HT1080 (cell line): Measurements from ENCODE around the gene MPI. TPM values are rescaled to one million over a fixed set of nuclear protein-coding genes. Genes with fewer than 3 reads are reported as not detected.
"Not testable (repeated sequence)": the region's sequence is repeated elsewhere in the genome, so short reads cannot be mapped to it uniquely, and the experiment has no call there.

Source experiments
- DNase-seq: peaks from one replicate; pipeline ENCODE4 v3.0.0-alpha.2; 2015; ENCODE audit warnings: low read depth
- small RNA-seq: library from RNA; depleted of rRNA; stranded (forward); fragments of <200 nt; gene quantifications from one replicate; pipeline ENCODE3, GENCODE V24; 2014
- total RNA-seq: library from RNA; depleted of rRNA; stranded (reverse); fragments of >200 nt; shearing (Covaris generic); gene quantifications from 2 replicates; pipeline ENCODE4 v1.2.3, GENCODE V29; 2014; rRNA removed

The MPI gene
- total RNA-seq, 1 experiment from 2014 or later = 61.3 TPM

- DNase-seq = no peak
These were observed 38.9 kb downstream of the MPI start for GRCh38 chr15:74928771-74929198.

DNA sequence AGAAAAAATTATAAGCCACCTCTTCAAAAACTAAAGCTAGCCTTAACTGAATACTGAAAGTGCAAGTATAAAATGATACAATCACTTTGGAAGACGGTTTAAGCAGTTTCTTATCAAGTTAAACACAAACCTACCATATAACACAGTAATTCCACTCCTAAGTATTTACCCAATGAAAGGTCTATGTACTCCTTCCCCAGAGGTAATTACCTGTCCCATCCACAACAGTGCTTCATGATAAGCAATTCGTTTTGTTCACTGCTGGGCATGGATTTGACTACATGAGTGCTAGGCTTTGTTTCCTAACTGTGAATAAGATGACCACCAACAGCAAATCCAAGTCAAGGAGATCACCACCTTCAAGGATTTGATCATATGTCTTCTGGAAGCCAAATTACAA lies 43.7 kb downstream of the MPI start:
- no peak for DNase-seq

GRCh38 chr15:74935193-74935592 lies 45.4 kb downstream of the MPI start:
- not testable (repeated sequence) for DNase-seq

DNA sequence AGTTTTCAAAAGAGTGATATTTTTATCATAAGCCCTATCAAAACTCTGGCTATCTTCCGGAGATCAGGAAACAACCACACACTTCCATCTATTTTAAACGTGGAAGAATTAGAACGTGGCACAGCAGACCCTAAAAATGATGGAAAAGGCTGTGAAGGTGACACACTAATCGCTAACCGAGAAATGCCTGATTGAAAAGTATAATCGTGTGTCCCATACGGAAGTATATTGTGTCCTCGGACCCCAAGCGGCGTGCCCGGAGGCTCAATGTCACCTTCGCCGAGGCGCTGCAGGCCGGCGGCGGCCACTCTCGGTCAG lies 47.4 kb downstream of the MPI start:
- DNase-seq = no peak

- DNase-seq = peak; percentile 94
These were observed 47.9 kb downstream of the MPI start, which contains the start of gene COX5A for GRCh38 chr15:74937590-74938371. Gene COX5A (minus strand): TSS chr15:74938073. CDS start chr15:74938014, 59 bp downstream.

DNA sequence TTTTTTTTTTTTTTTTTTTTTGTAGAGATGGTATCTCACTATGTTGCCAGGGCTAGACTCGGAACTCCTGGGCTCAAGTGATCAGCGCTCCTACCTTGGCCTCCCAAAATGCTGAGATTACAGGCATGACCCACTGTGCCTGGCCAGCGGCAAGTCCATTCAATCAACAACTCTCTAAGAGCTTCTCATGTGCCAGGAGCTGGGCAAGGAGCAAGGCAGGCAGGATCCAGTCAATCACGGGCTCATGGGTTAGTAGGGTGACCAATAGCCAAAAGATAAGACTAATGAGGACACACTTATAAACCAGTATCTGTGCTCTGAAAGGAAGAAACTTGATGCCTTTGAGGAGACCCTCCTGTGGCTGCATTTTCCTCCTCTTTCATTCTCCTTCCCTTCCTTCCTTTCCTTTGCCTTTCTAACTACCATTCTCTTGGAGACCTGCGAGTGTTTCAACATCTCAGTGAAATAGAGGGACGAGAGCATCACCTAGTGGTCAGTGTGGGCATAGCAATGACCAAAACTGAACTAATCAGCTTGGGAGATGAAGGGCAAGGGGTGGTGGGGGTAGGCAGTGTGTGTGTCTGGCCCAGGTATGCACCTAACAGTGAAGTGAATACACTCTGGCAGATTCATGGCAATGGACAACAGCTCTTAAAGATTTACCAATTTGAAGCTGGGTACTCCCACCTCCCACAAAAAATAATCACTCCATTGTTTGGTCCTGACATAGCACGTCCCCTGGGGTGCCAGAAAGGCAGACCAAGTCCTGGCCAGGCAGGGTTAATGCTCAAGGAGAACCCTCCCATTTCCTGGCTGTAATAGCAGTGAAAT lies 60.5 kb downstream of the MPI start:
- DNase-seq = peak; percentile 65

GRCh38 chr15:74951006-74951405 lies 61.2 kb downstream of the MPI start:
- DNase-seq = no peak

Small RNA genes lying within 50 kb of the gene (small RNA-seq; reads per million reads assigned to genes)
- not detected for gene MIR6882

Other genes with a start within 250 kb of the MPI start
- 7.0 and 16.7 TPM in 2 replicates for gene EDC3, start 194.0 kb upstream of the MPI start, total RNA-seq
- gene CYP1A1, start 164.5 kb upstream of the MPI start, total RNA-seq = 1.3 and 2.5 TPM in 2 replicates
- not detected in 2 replicates for gene CYP1A2, start 141.2 kb upstream of the MPI start, total RNA-seq
- 39.3 and 50.7 TPM in 2 replicates for gene CSK, start 108.0 kb upstream of the MPI start, total RNA-seq
- 0.05 TPM in 1 of 2 replicates, not detected in the other for gene LMAN1L, start 77.2 kb upstream of the MPI start, total RNA-seq
- gene CPLX3, start 63.4 kb upstream of the MPI start, total RNA-seq = 0.10 and 0.26 TPM in 2 replicates
- 44.0 and 47.1 TPM in 2 replicates for gene ULK3, start 46.9 kb upstream of the MPI start, total RNA-seq
- gene SCAMP2, start 16.7 kb upstream of the MPI start, total RNA-seq = 17.1 and 32.1 TPM in 2 replicates
- gene FAM219B, start 16.8 kb downstream of the MPI start, total RNA-seq = 20.4 and 27.4 TPM in 2 replicates
- gene COX5A, start 48.0 kb downstream of the MPI start, total RNA-seq = 119 and 162 TPM in 2 replicates
- gene RPP25, start 66.7 kb downstream of the MPI start, total RNA-seq = 0.20 and 0.58 TPM in 2 replicates
- gene SCAMP5, start 105.5 kb downstream of the MPI start, total RNA-seq = 0.90 and 1.8 TPM in 2 replicates
- gene PPCDC, start 133.5 kb downstream of the MPI start, total RNA-seq = 13.4 and 15.8 TPM in 2 replicates